ENCODE measurements around the gene LMNTD2.

Gene LMNTD2

DNA sequence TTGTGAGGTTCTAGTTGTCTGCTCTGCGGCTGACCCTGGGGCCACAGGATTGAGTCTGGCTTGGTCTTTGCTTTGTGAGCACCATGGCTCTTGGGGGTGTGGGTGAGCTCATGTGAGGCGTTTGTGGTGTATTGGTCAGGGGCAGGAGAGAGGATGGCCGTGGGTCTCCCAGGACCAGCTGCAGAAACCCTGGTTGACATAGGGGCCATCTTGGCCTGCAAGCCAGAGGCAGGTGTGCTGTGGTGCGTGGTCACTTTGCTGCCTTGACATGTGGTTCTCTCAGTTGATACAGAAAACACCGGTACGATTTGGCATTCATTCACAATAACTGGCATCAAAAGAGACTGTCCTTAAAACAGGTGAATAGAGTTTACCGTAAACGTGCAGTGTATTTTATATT, 27.0 kb upstream of the LMNTD2 start:
- TF ChIP-seq, protein P1, sequence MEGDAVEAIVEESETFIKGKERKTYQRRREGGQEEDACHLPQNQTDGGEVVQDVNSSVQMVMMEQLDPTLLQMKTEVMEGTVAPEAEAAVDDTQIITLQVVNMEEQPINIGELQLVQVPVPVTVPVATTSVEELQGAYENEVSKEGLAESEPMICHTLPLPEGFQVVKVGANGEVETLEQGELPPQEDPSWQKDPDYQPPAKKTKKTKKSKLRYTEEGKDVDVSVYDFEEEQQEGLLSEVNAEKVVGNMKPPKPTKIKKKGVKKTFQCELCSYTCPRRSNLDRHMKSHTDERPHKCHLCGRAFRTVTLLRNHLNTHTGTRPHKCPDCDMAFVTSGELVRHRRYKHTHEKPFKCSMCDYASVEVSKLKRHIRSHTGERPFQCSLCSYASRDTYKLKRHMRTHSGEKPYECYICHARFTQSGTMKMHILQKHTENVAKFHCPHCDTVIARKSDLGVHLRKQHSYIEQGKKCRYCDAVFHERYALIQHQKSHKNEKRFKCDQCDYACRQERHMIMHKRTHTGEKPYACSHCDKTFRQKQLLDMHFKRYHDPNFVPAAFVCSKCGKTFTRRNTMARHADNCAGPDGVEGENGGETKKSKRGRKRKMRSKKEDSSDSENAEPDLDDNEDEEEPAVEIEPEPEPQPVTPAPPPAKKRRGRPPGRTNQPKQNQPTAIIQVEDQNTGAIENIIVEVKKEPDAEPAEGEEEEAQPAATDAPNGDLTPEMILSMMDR (IDR thresholded peaks at IDR 0.05; ENCODE audit: low read depth, low read length): no peak
- no peak overlapping the region for H3K4me3 ChIP-seq (replicated peaks in 1 of 2; ENCODE audit: low read depth in 2 of 2, low read length in 2 of 2)
- DNase-seq (ENCODE audit: low read depth in 2 of 2): no peak

DNA sequence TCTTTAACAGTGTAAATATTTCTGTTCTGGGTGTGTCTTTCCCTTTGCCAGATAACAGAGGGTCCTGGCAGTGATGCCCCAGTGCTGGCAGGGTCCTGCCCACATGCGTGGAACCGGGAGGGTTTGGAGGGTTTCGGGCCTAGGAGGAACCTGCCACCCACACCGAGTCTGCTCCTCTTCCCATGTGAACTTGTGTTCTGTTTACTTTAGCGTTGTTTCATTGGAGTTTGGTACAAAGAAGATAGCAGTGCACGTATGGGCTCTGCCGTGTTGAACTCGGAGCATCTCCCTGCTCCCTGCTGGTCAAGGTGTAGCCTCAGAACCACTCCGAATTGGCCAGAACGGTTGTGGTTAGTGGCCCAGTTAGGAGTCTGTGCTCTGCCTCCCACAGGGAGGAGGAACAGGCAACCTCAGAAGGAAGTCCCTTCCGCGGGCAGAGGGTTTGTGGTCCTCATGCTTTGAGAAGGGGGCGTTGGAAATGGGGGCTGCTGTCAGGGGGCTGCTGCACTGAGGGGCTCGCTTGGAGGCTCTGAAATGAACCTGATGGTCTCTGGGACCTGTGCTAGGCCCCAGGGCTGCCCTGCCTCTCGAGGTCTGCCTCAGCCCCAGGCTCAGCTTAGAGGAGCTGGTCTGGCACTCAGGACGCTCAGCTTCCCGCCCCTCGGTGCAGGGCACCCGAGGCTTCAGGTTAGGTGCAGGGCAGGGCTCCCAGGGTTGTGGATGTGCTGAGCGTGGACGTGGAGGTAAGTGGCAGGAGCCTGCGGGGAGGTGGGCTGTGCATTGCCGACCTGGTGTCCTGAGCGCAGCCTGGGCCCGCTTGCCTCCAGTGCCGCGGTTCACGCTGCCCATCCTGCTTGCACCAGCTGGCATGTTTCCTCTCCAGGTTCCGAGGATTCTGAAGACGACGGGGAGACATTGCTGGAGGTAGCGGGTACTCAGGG, 26.1 kb upstream of the LMNTD2 start:
- TF ChIP-seq, protein P1 (IDR thresholded peaks at IDR 0.05; ENCODE audit: low read depth, low read length): no peak
- no peak for DNase-seq (ENCODE audit: low read depth in 2 of 2)
- no peak overlapping the region for H3K4me3 ChIP-seq (replicated peaks in 1 of 2; ENCODE audit: low read depth in 2 of 2, low read length in 2 of 2)

DNA sequence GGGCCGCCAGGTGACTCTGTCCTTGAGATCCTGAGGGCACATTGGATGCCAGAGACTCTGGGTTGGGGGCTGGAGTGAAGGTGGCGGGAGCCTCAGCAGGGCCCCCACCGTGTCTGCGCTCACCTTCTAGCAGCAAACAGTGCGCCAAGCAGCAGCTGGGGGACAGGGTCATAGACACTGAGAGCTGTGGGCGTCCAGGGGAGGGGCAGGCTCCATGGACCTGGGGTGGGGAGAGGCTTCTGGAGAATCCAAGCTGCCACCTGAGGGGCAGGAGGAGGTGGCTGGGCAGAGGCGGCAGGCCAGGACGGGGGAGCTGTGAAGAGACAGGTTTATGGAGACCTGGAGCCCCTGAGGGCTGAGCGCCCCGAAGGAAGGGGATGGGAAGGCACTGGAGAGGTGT, 23.7 kb upstream of the LMNTD2 start:
- DNase-seq (ENCODE audit: low read depth in 2 of 2): no peak
- TF ChIP-seq, protein P1 (IDR thresholded peaks at IDR 0.05; ENCODE audit: low read depth, low read length): no peak
- H3K4me3 ChIP-seq (replicated peaks in 1 of 2; ENCODE audit: low read depth in 2 of 2, low read length in 2 of 2): no peak overlapping the region

DNA sequence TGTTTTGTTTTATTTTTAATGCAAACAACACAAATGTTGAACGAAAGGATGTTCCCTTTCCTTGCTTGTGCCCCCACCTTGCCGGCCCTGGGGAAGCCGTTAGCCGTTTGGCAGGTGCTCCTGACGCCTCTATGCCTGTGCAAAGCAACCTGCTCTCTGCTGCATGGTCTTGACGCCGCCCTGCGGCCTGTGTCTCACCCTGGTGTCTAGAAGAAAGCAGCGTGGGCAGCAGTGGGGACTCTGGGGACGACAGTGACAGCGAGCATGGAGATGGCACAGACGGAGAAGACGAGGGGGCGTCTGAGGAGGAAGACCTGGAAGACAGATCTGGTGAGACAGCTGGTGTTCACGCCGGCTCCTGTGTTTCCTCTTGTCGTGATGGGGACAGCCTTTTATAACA, 21.2 kb upstream of the LMNTD2 start:
- DNase-seq (ENCODE audit: low read depth in 2 of 2): no peak
- TF ChIP-seq, protein P1 (IDR thresholded peaks at IDR 0.05; ENCODE audit: low read depth, low read length): no peak
- no peak overlapping the region for H3K4me3 ChIP-seq (replicated peaks in 1 of 2; ENCODE audit: low read depth in 2 of 2, low read length in 2 of 2)

DNA sequence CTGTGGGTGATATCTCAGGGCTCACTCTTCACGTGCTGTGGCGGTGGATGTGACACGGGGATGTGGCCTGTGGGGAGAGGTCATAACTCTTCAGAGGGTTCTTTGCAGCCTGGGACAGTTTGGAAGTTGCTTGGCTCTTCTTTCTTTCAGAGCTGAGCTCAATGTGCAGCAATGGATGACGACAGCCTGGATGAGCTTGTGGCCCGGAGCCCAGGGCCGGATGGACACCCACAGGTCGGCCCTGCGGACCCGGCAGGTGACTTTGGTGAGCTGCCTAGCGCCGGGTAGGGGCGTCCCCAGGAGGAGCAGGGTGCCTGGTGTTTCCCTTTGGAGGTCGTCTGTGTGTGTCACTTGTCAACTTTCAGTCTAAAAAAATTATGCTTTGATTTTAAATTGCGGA, 20.8 kb upstream of the LMNTD2 start:
- DNase-seq (ENCODE audit: low read depth in 2 of 2): no peak
- TF ChIP-seq, protein P1 (IDR thresholded peaks at IDR 0.05; ENCODE audit: low read depth, low read length): no peak
- H3K4me3 ChIP-seq (replicated peaks in 1 of 2; ENCODE audit: low read depth in 2 of 2, low read length in 2 of 2): no peak overlapping the region

DNA sequence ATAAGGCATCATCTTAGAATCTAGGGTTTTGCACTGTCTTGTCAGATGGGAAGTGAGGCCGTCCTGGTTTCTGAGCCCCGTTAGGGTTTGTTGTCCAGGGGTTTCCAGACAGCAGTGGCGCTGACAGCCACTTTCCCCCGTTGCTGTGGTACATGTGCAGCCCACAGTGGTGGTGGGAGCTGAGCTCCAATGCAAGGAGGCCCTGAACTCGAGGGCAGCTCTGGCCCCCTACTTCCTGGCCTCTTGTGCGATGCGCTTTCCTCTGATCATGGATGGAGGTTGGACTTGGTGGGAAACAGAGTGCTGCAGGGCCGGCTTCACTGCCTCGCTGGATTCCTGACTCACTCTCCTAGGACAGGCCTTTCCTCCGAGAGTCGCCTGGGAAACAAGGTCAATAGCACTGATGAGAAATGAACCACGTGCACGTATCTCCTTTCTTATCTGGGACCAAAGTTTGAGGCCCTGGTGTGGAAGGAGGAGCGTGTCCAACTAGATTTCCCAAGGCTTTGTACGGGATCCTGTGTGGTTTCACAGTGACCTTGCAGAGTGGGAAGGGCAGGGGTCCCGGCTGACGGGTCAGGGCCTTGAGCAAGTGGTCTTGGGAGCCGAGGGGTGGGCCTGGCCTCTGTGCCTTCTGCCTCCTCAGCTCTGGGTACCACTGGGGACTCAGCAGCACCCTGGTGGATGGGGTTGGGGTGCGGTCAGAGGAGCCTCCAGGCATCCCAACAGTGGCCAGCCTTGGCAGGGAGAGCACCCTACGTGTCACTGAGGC, 19.5 kb upstream of the LMNTD2 start:
- H3K4me3 ChIP-seq (replicated peaks in 1 of 2; ENCODE audit: low read depth in 2 of 2, low read length in 2 of 2): no peak overlapping the region
- TF ChIP-seq, protein P1 (IDR thresholded peaks at IDR 0.05; ENCODE audit: low read depth, low read length): no peak
- DNase-seq (ENCODE audit: low read depth in 2 of 2): peak; percentile 32 to 38

Data from cardiac fibroblast (primary cell).